HG02763 (cell line): ENCODE data around the gene CASQ2.

Experiments
- ATAC-seq: cut with Tn5 transposase; IDR thresholded peaks from one replicate; pipeline ENCODE4 v1.9.1; 2021; ENCODE audit warnings: mild to moderate bottlenecking, moderate library complexity; ENCODE audit not compliant: unreplicated experiment

The CASQ2 gene

GRCh38 chr1:115702959-115703358 is 65.6 kb downstream of the CASQ2 start:
- ATAC-seq = no peak

GRCh38 chr1:115701090-115701489 is 67.4 kb downstream of the CASQ2 start:
- no peak for ATAC-seq

- no peak for ATAC-seq
These were observed 70.9 kb downstream of the CASQ2 start for GRCh38 chr1:115697619-115698018.

- no peak for ATAC-seq
These were observed 73.7 kb downstream of the CASQ2 start for GRCh38 chr1:115694805-115695204.

GRCh38 chr1:115692224-115692623 is 76.3 kb downstream of the CASQ2 start:
- ATAC-seq = no peak

- no peak for ATAC-seq
These were observed 77.5 kb downstream of the CASQ2 start for GRCh38 chr1:115690972-115691371.

- ATAC-seq = no peak
These were observed 80.8 kb downstream of the CASQ2 start for GRCh38 chr1:115687744-115688143.

GRCh38 chr1:115685029-115685705 is 83.3 kb downstream of the CASQ2 start:
- no peak for ATAC-seq

GRCh38 chr1:115682792-115683191 is 85.7 kb downstream of the CASQ2 start:
- ATAC-seq = no peak

- ATAC-seq = no peak
These were observed 87.8 kb downstream of the CASQ2 start for GRCh38 chr1:115680730-115681111.

GRCh38 chr1:115679141-115679611 is 89.3 kb downstream of the CASQ2 start:
- no peak for ATAC-seq

GRCh38 chr1:115678141-115678540 is 90.4 kb downstream of the CASQ2 start:
- no peak for ATAC-seq

GRCh38 chr1:115677565-115677964 is 90.9 kb downstream of the CASQ2 start:
- ATAC-seq = no peak

GRCh38 chr1:115677182-115677555 is 91.3 kb downstream of the CASQ2 start:
- ATAC-seq = no peak

GRCh38 chr1:115676498-115677181 is 91.9 kb downstream of the CASQ2 start:
- ATAC-seq = no peak

- no peak for ATAC-seq
These were observed 96.1 kb downstream of the CASQ2 start for GRCh38 chr1:115672224-115673009.

- no peak for ATAC-seq
These were observed 97.2 kb downstream of the CASQ2 start for GRCh38 chr1:115671176-115671934.

GRCh38 chr1:115670476-115671175 is 97.9 kb downstream of the CASQ2 start:
- ATAC-seq = no peak

- no peak for ATAC-seq
These were observed 98.6 kb downstream of the CASQ2 start for GRCh38 chr1:115669886-115670285.

- no peak for ATAC-seq
These were observed 99.4 kb downstream of the CASQ2 start for GRCh38 chr1:115669002-115669673.
